SK-N-SH (cell line): ENCODE data around the gene PTPN2.

Source experiments
- CHD2 ChIP-seq: fragments of 150-350 bp; IDR thresholded peaks from 2 replicates; pipeline ENCODE4 v1.6.1; 2018; ENCODE audit warnings: low read length; ENCODE audit not compliant: partially characterized antibody
- CTCF ChIP-seq: fragments of 200-600 bp; sonication (generic); IDR thresholded peaks from 2 replicates; pipeline ENCODE4 v1.6.1; 2017; ENCODE audit warnings: antibody characterized with exemption, mild to moderate bottlenecking, moderate library complexity
- EZH2phosphoT487 ChIP-seq: fragments of 200-600 bp; sonication (generic); IDR thresholded peaks from 2 replicates; pipeline ENCODE4 v1.6.1; 2017; ENCODE audit warnings: low read depth, mixed run types, mild to moderate bottlenecking, antibody characterized with exemption, moderate library complexity, borderline replicate concordance
- JUND ChIP-seq: IDR thresholded peaks from 2 replicates; pipeline ENCODE4 v1.4.0; 2012
- MXI1 ChIP-seq: IDR thresholded peaks from 2 replicates; pipeline ENCODE4 v1.6.1; 2012; ENCODE audit warnings: mild to moderate bottlenecking, low read depth, low read length, improper control_type of control experiment
- POLR2AphosphoS5 ChIP-seq: IDR thresholded peaks from 2 replicates; pipeline ENCODE4 v1.6.1; 2012; ENCODE audit warnings: low read depth, low read length
- REST ChIP-seq: IDR thresholded peaks from 2 replicates; pipeline ENCODE4 v1.6.1; 2012; ENCODE audit warnings: mild to moderate bottlenecking, low read depth, low read length, moderate library complexity
- USF2 ChIP-seq: fragments of 150-350 bp; IDR thresholded peaks from 2 replicates; pipeline ENCODE4 v1.6.1; 2017; ENCODE audit warnings: antibody characterized with exemption, low read length, low read depth, borderline replicate concordance

GRCh38 chr18:12802538-12802937 lies 81.5 kb downstream of the PTPN2 start:
- no peak for TF ChIP-seq REST
- TF ChIP-seq POLR2AphosphoS5 = no peak
- TF ChIP-seq CHD2 = no peak
- TF ChIP-seq CTCF = no peak
- no peak for TF ChIP-seq EZH2phosphoT487
- TF ChIP-seq USF2 = no peak
- no peak for TF ChIP-seq JUND
- TF ChIP-seq MXI1 = no peak
